Spleen (tissue), 11 donors: Measurements from ENCODE around the gene BTLA. TPM values are rescaled to one million over a fixed set of nuclear protein-coding genes. Genes with fewer than 3 reads are reported as not detected.
A peak's percentile ranks its signal among the peaks of the same experiment; 100 is the strongest.
"Not testable (repeated sequence)": the region's sequence is repeated elsewhere in the genome, so short reads cannot be mapped to it uniquely, and the experiment has no call there.

Experiments used
- DNase-seq: peaks from one replicate; pipeline ENCODE4 v3.0.0-alpha.2; 2020
- H3K27ac ChIP-seq, 8 donors: fragments of 200-600 bp; sonication (generic) in 7 of 8; 1 replicate in 4 of 8; 2 replicates in 4 of 8; pipeline versions ENCODE4 v1.5.0 to v1.8.0; 2016 to 2021; ENCODE audit warnings: inconsistent platforms in 4 of 8, mild to moderate bottlenecking in 4 of 8, moderate library complexity in 1 of 8
- H3K27me3 ChIP-seq, 7 donors: fragments of 200-600 bp; sonication (generic) in 6 of 7; replicated peaks in 1 of 7; 1 replicate in 4 of 7; 2 replicates in 3 of 7; pipeline versions ENCODE4 v1.5.0 to v1.8.0; 2016 to 2021; ENCODE audit warnings: inconsistent platforms in 3 of 7, mild to moderate bottlenecking in 1 of 7
- H3K36me3 ChIP-seq, 6 donors: fragments of 200-600 bp; sonication (generic) in 5 of 6; 1 replicate in 4 of 6; 2 replicates in 2 of 6; pipeline versions ENCODE4 v1.5.0 to v1.8.0; 2016 to 2021; ENCODE audit warnings: inconsistent platforms in 2 of 6
- H3K4me1 ChIP-seq, 6 donors: fragments of 200-600 bp; sonication (generic) in 5 of 6; 1 replicate in 3 of 6; 2 replicates in 3 of 6; pipeline versions ENCODE4 v1.5.0 to v1.8.0; 2016 to 2021; ENCODE audit warnings: inconsistent platforms in 3 of 6
- H3K4me3 ChIP-seq, 8 donors: fragments of 200-600 bp; sonication (generic) in 7 of 8; 1 replicate in 4 of 8; 2 replicates in 4 of 8; pipeline versions ENCODE4 v1.5.0 to v1.8.0; 2016 to 2021; ENCODE audit warnings: inconsistent platforms in 4 of 8, mild to moderate bottlenecking in 4 of 8, moderate library complexity in 2 of 8
- H3K9me3 ChIP-seq, 8 donors: fragments of 200-600 bp; sonication (generic) in 7 of 8; 1 replicate in 4 of 8; 2 replicates in 4 of 8; pipeline versions ENCODE4 v1.5.0 to v1.8.0; 2016 to 2021; ENCODE audit warnings: inconsistent platforms in 4 of 8
- CTCF ChIP-seq, 11 experiments: fragments of 200-600 bp in 7 of 11; fragments of 450-650 bp in 4 of 11; sonication (generic) in 4 of 11; IDR thresholded peaks in 8 of 11; conservative IDR thresholded peaks in 3 of 11; 1 replicate in 7 of 11; 2 replicates in 4 of 11; pipeline versions ENCODE4 v1.4.0 to v1.8.0; 2016 to 2021; ENCODE audit warnings: antibody characterized with exemption in 11 of 11, inconsistent platforms in 4 of 11, mild to moderate bottlenecking in 1 of 11
- POLR2A ChIP-seq, 3 donors: fragments of 450-650 bp; IDR thresholded peaks; one replicate each; pipeline ENCODE4 v1.5.1; 2017; ENCODE audit warnings: antibody characterized with exemption in 3 of 3, mild to moderate bottlenecking in 1 of 3
- POLR2AphosphoS5 ChIP-seq, 3 donors: sonication (generic); formaldehyde crosslinking; IDR thresholded peaks; one replicate each; pipeline ENCODE4 v1.5.1; 2017; ENCODE audit warnings: antibody characterized with exemption in 3 of 3
- WGBS, 5 donors: extraction: QIAGEN DNeasy Blood & Tissue Kit in 3 of 5; methylation state at CpG; one replicate each; pipeline versions ENCODE4 v1.1.5 to v1.1.7; 2013 to 2018; 5-methylcytosine and 5-hydroxymethylcytosine counted together
- intact Hi-C: fragments of 100-400 bp; cut with DNase I; formaldehyde crosslinking; loops from one replicate; pipeline ENCODE4 v1.15.0; 2023; ENCODE audit warnings: low total_unique reads
- polyA plus RNA-seq, 3 donors: library from polyadenylated mRNA; stranded (reverse); fragments of 200-250 nt; gene quantifications; one replicate each; pipeline ENCODE4 v1.2.1, GENCODE V29; 2013
- total RNA-seq, 7 donors: library from RNA; depleted of rRNA in 3 of 7; stranded (reverse); fragments of >200 nt in 3 of 7; fragmentation: NEBNext Ultra II Directional in 4 of 7; extraction: Animal tissue kit (Norgen Biotek cat#: 25700) in 4 of 7; gene quantifications; one replicate each; pipeline versions ENCODE4 v1.1.0 to v1.2.1, GENCODE V29; 2016 to 2021
- donor health status: healthy with polysubstance abuse.
- donor health status: DM: no; HTN: no; CAD: no; lungs with moderate emphysema.
- donor health status: DM: no; HTN: no; CAD: no.
- donor health status: Bipolar disorder and iron deficiency.
- donor health status: healthy.
- donor health status: DM: no; HTN: no; CAD: no.
- donor health status: DM: yes; HTN: yes; CAD: no.

Gene BTLA
- total and polyA plus RNA-seq, 10 donors, result 12.8 to 46.0 (median 26.1) TPM

- no peak for TF ChIP-seq CTCF (IDR thresholded peaks at IDR 0.05 in 8 of 11, conservative IDR thresholded peaks at IDR 0.05 in 3 of 11)
- no peak for TF ChIP-seq POLR2A (IDR thresholded peaks at IDR 0.05)
- TF ChIP-seq POLR2AphosphoS5 (IDR thresholded peaks at IDR 0.05), result no peak
Measured at GRCh38 chr3:112463250-112463649, 36.0 kb downstream of the BTLA start.

GRCh38 chr3:112461787-112462186, 37.5 kb downstream of the BTLA start:
- peaks cover 24 to 78% (median 55%) of the 10 kb centered on the region in 6 donors for H3K4me1 ChIP-seq
- 91 to 95% (median 95%) methylated on average over 2 of the region's 2 CpGs for WGBS, 5 donors
- H3K27me3 ChIP-seq, intact Hi-C loops, DNase-seq, H3K9me3 ChIP-seq, H3K36me3 ChIP-seq, H3K4me3 ChIP-seq: not testable (repeated sequence)
- H3K27ac ChIP-seq, result peak overlapping the region in 4 of 8 donors; percentile 5 to 71 (median 58)

More at GRCh38 chr3:112463250-112463649, 36.0 kb downstream of the BTLA start:
- Histone ChIP-seq H3K27ac (peak overlapping the region in 7 of 8 donors; percentile 37 to 68 (median 60)), H3K4me1 (peaks cover 24 to 91% (median 55%) of the 10 kb centered on the region in 6 donors), H3K36me3 (peaks cover 0 to 9% (median 0%) of the 10 kb centered on the region in 6 donors), H3K27me3 (no peaks in the 10 kb centered on the region), H3K9me3 (peaks cover 0 to 5% (median 0%) of the 10 kb centered on the region in 8 donors), H3K4me3 (no peak overlapping the region)
- 51 to 76% (median 69%) methylated on average over 5 of the region's 5 CpGs for WGBS, 5 donors
- intact Hi-C loops, result no loop called here
- no peak for DNase-seq

DNA sequence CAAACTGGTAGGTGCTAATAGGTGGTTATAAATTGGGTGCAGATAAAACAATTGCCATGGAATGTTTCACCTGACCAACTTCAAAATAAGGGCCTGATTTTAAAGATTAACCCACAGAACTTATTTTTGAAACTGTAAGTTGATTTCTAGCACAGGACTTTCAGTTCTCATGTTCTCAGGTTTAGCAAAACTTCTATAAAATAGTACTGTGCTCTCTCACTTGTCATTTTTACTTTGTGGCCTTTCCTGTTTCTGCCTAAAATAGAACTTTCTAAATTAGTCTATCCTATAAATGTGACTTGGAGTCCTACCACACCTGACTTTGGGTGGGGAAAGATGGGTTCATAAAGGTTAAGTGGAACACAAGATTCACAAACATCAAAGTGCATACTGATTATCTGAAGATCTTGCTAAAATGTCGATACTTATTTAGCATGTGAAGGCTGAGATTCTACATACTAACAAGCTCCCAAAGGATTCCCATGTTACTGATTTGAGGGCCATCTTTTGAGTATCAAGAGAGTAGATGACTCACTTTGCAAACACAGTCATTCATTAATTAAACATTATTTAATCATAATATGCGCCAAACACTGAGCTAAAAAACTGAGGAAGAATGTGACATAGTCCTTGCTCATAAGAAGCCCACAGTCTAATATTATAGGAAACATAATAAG, 38.6 kb downstream of the BTLA start:
- intact Hi-C loops, result no loop called here

DNA sequence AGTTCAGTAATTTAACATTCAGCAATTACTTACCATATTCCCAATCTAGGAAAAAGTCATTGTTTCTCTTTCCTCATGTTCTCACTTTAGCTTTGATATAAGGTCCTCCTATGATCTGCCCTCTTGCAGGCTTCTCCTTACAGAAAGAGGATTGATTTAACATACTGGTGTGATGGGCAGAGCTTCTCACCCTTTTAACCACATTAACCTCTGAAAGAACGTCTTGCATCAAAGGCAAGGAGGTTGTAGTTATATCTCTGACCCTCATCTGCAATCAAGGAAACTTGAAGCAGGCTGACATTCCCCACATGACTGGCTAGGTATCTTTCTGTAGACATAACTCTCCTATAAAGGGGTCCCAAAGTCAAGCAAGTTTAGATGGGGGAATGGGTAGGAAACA, 39.5 kb downstream of the BTLA start:
- intact Hi-C loops, result no loop called here
- Histone ChIP-seq H3K4me1 (peaks cover 15 to 67% (median 38%) of the 10 kb centered on the region in 6 donors), H3K4me3 (peak overlapping the region in 3 of 8 donors; percentile 4 to 44 (median 10)), H3K27me3 (no peaks in the 10 kb centered on the region), H3K9me3 (peaks cover 0 to 5% (median 0%) of the 10 kb centered on the region in 8 donors), H3K27ac (peak overlapping the region in 6 of 8 donors; percentile 16 to 71 (median 58)), H3K36me3 (no peaks in the 10 kb centered on the region)
- DNase-seq, result no peak
- peak in 1 of 3 donors; percentile 31 for TF ChIP-seq POLR2AphosphoS5 (IDR thresholded peaks at IDR 0.05)
- no peak for TF ChIP-seq POLR2A (IDR thresholded peaks at IDR 0.05)
- no peak for TF ChIP-seq CTCF (IDR thresholded peaks at IDR 0.05 in 8 of 11, conservative IDR thresholded peaks at IDR 0.05 in 3 of 11)
- WGBS, 5 donors, result 12 to 23% (median 15%) methylated on average over 1 of the region's 1 CpG

More for the DNA sequence above, 38.6 kb downstream of the BTLA start:
- 38 to 60% (median 49%) methylated on average over 2 of the region's 2 CpGs for WGBS, 5 donors
- H3K36me3 ChIP-seq, result no peaks in the 10 kb centered on the region
- no peak for TF ChIP-seq CTCF (IDR thresholded peaks at IDR 0.05 in 8 of 11, conservative IDR thresholded peaks at IDR 0.05 in 3 of 11)
- TF ChIP-seq POLR2AphosphoS5 (IDR thresholded peaks at IDR 0.05), result no peak
- no peak for TF ChIP-seq POLR2A (IDR thresholded peaks at IDR 0.05)
- H3K27ac ChIP-seq, result peak overlapping the region in 5 of 8 donors; percentile 23 to 71 (median 55)
- no peaks in the 10 kb centered on the region for H3K27me3 ChIP-seq
- H3K9me3 ChIP-seq, result peaks cover 0 to 5% (median 0%) of the 10 kb centered on the region in 8 donors
- DNase-seq, result no peak
- H3K4me1 ChIP-seq, result peaks cover 24 to 73% (median 47%) of the 10 kb centered on the region in 6 donors
- no peak overlapping the region for H3K4me3 ChIP-seq
